ENCODE data around the gene USP20. TPM values are rescaled to one million over a fixed set of nuclear protein-coding genes. Genes with fewer than 3 reads are reported as not detected.

Gene USP20
- total and polyA plus RNA-seq, 2 donors (not counting 3 experiments of a cell fraction or from before 2014, with no cell fraction given) = 13.4 to 25.9 TPM

DNA sequence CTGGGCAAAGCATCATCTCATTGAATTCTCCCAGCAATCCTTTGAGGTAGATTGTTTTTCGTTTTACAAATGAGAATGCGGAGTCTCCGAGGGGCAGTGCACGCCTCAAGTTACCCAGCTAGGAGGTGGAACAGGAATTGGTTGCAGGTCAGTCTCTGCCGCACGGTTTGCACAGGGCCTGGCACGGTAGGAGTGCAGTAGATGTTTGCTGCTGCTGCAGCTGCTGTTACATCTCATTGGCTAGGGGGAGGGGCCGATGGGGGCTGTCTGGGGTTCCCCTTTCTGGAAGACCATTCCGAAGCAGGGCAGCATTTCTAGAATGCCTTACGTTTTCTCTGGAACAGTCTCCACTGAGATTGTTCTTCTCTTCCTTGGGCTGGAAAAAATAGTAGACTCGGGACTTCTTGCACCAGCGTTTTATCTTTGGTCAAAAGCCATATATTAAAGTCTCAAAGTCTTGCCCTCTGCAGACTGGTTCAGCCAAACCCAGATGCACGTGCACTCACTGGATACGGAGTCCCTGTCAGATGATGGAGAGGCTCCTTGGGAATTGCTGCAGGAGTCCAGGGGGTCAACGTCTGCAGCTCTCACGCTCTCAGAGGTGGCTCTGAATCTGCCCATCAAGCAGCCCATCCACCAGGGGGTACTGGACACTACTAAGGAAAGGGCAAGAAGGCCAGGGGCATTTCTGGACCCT lies 1.2 kb downstream of the USP20 start:
- intact Hi-C loops (cut with micrococcal nuclease) (loop anchor here (5.0 kb wide), 1 partner anchor 261 kb away; no protein-coding TSS in a partner anchor), dilution Hi-C loops (cut with MboI; ENCODE audit: extremely low pct_ligation_motif_present, low sequenced_read_pairs) (no loop called here)
- ChIA-PET POLR2A (no interaction called here), CTCF (no interaction called here)
- DNase-seq (ENCODE audit: low read depth, low spot score) = no peak
- BruUV-seq (replicated peaks) = no TSS peak
- Histone ChIP-seq H3K36me3 (ENCODE audit: control insufficient read depth in 2 of 2, extremely low read depth in 1 of 2, insufficient read depth in 2 of 2, low read length in 2 of 2) (peaks cover 0 to 2% of the 10 kb centered on the region in 2 experiments), H3K4me2 (ENCODE audit: insufficient read depth, low read length) (peak overlapping the region; percentile 81), H3K9ac (replicated peaks; ENCODE audit: extremely low read depth, insufficient read depth, low read length) (no peak overlapping the region), H2AFZ (ENCODE audit: low read depth, low read length) (no peak overlapping the region), H3K27me3 (ENCODE audit: control insufficient read depth in 2 of 2, insufficient read depth in 2 of 2, low read length in 2 of 2) (no peaks in the 10 kb centered on the region), H4K20me1 (replicated peaks; ENCODE audit: control insufficient read depth, extremely low read depth, insufficient read depth, low read length) (no peaks in the 10 kb centered on the region), H3K4me3 (replicated peaks in 1 of 3; ENCODE audit: insufficient read depth in 1 of 3, low read depth in 1 of 3, low read length in 3 of 3) (peak overlapping the region in 1 of 3 experiments; percentile 82), H3K79me2 (ENCODE audit: control insufficient read depth, insufficient read depth, low read length) (peaks cover 6% of the 10 kb centered on the region), H3K9me3 (replicated peaks; ENCODE audit: control insufficient read depth, insufficient read depth, low read length) (no peaks in the 10 kb centered on the region), H3K4me1 (ENCODE audit: control insufficient read depth, extremely low read depth, insufficient read depth, low read length) (peaks cover 15% of the 10 kb centered on the region), H3K27ac (ENCODE audit: insufficient read depth, low read depth, low read length) (no peak overlapping the region), H3K9me1 (replicated peaks; ENCODE audit: control insufficient read depth, extremely low read depth, insufficient read depth, low read length) (no peaks in the 10 kb centered on the region)
- no peak for FAIRE-seq
- no peak for TF ChIP-seq MYC (IDR thresholded peaks at IDR 0.05; ENCODE audit: low read depth, low read length)
- TF ChIP-seq, protein P1, sequence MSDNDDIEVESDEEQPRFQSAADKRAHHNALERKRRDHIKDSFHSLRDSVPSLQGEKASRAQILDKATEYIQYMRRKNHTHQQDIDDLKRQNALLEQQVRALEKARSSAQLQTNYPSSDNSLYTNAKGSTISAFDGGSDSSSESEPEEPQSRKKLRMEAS (IDR thresholded peaks at IDR 0.05; ENCODE audit: insufficient read depth, insufficient read length) = no peak

DNA sequence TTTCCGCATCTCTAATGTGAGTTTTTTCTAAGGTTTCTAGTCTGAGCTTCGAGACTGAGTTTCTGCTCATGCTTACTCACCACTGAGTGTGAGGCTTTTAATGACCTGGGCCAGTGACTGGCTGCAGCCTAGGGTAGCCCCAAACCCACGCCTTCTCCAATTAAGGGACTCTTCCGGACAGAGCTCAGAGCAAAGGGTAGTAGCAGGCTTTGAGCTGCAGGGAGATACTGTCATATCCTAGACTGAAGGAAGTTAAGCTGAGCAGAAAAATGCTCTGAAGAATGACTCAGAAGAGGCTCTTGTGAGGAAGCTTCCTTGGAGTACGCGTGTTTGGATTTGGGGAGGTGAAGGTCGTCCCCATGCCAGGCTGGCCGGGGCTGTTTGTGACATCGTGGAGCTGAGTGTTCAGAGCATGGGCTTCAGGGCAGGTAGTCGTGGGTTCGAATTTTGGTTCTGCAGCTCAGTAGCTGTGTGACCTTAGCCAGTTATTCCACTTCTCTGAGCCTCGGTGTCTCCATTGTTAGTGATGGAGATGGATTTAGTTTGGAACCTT lies 3.5 kb downstream of the USP20 start:
- no peak overlapping the region for H3K27ac ChIP-seq (ENCODE audit: insufficient read depth, low read depth, low read length)
- no peak overlapping the region for H3K4me3 ChIP-seq (replicated peaks in 1 of 3; ENCODE audit: insufficient read depth in 1 of 3, low read depth in 1 of 3, low read length in 3 of 3)
- no peak overlapping the region for H3K4me2 ChIP-seq (ENCODE audit: insufficient read depth, low read length)
- no peaks in the 10 kb centered on the region for H3K27me3 ChIP-seq (ENCODE audit: control insufficient read depth in 2 of 2, insufficient read depth in 2 of 2, low read length in 2 of 2)
- intact Hi-C loops (cut with micrococcal nuclease) = loop anchor here (5.0 kb wide), 1 partner anchor 259 kb away; no protein-coding TSS in a partner anchor
- H3K9me3 ChIP-seq (replicated peaks; ENCODE audit: control insufficient read depth, insufficient read depth, low read length) = no peaks in the 10 kb centered on the region
- no peaks in the 10 kb centered on the region for H3K9me1 ChIP-seq (replicated peaks; ENCODE audit: control insufficient read depth, extremely low read depth, insufficient read depth, low read length)
- H2AFZ ChIP-seq (ENCODE audit: low read depth, low read length) = no peak overlapping the region
- H3K9ac ChIP-seq (replicated peaks; ENCODE audit: extremely low read depth, insufficient read depth, low read length) = no peak overlapping the region
- BruUV-seq (replicated peaks) = no TSS peak
- CTCF ChIA-PET = interaction anchor here (0.9 to 1.0 kb wide), 4 partner anchors 10 to 196 kb away, joined by 3 to 5 read pairs (median 3); partner anchors contain the start of gene ASB6
- no peaks in the 10 kb centered on the region for H3K36me3 ChIP-seq (ENCODE audit: control insufficient read depth in 2 of 2, extremely low read depth in 1 of 2, insufficient read depth in 2 of 2, low read length in 2 of 2)
- DNase-seq (ENCODE audit: low read depth, low spot score) (no peak), FAIRE-seq (peak; percentile 26)
- no peaks in the 10 kb centered on the region for H4K20me1 ChIP-seq (replicated peaks; ENCODE audit: control insufficient read depth, extremely low read depth, insufficient read depth, low read length)
- dilution Hi-C loops (cut with MboI; ENCODE audit: extremely low pct_ligation_motif_present, low sequenced_read_pairs) = no loop called here
- peaks cover 15% of the 10 kb centered on the region for H3K4me1 ChIP-seq (ENCODE audit: control insufficient read depth, extremely low read depth, insufficient read depth, low read length)
- TF ChIP-seq POLR2A (IDR thresholded peaks at IDR 0.05; ENCODE audit: low read depth, low read length) = no peak
- no peak for TF ChIP-seq EZH2 (IDR thresholded peaks at IDR 0.05; ENCODE audit: borderline replicate concordance, low read depth, low read length, severe bottlenecking)
- TF ChIP-seq GATA2 (IDR thresholded peaks at IDR 0.05; ENCODE audit: insufficient read depth, insufficient read length, low read depth, low read length) = no peak
- no peak for TF ChIP-seq JUN (IDR thresholded peaks at IDR 0.05; ENCODE audit: borderline replicate concordance, insufficient read depth, insufficient read length, low read depth)
- TF ChIP-seq, protein P2, sequence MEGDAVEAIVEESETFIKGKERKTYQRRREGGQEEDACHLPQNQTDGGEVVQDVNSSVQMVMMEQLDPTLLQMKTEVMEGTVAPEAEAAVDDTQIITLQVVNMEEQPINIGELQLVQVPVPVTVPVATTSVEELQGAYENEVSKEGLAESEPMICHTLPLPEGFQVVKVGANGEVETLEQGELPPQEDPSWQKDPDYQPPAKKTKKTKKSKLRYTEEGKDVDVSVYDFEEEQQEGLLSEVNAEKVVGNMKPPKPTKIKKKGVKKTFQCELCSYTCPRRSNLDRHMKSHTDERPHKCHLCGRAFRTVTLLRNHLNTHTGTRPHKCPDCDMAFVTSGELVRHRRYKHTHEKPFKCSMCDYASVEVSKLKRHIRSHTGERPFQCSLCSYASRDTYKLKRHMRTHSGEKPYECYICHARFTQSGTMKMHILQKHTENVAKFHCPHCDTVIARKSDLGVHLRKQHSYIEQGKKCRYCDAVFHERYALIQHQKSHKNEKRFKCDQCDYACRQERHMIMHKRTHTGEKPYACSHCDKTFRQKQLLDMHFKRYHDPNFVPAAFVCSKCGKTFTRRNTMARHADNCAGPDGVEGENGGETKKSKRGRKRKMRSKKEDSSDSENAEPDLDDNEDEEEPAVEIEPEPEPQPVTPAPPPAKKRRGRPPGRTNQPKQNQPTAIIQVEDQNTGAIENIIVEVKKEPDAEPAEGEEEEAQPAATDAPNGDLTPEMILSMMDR (IDR thresholded peaks at IDR 0.05; ENCODE audit: extremely low read depth in 1 of 2, insufficient read depth in 1 of 2, low read depth in 1 of 2, low read length in 2 of 2) = no peak
- peak; percentile 24 for TF ChIP-seq FOS (IDR thresholded peaks at IDR 0.05; ENCODE audit: borderline replicate concordance, insufficient read depth, low read length)
- POLR2A ChIA-PET = no interaction called here
- peaks cover 6% of the 10 kb centered on the region for H3K79me2 ChIP-seq (ENCODE audit: control insufficient read depth, insufficient read depth, low read length)
